DOHH2 (cell line): ENCODE measurements around the gene KIF1A.

ENCODE experiments used
- H3F3A ChIP-seq: fragments of 200-600 bp; sonication (generic), shearing (Covaris generic); 2 replicates; pipeline ENCODE4 v1.6.0; 2016; ENCODE audit warnings: antibody characterized with exemption, mild to moderate bottlenecking; ENCODE audit not compliant: control insufficient read depth, insufficient read depth
- H3K27ac ChIP-seq: fragments of 200-600 bp; sonication (generic); 2 replicates; pipeline ENCODE4 v1.5.1; 2014; ENCODE audit warnings: low read depth, mild to moderate bottlenecking, low read length, moderate library complexity
- H3K27me3 ChIP-seq: fragments of 200-600 bp; sonication (generic); 2 replicates; pipeline ENCODE4 v1.6.1; 2014; ENCODE audit warnings: mild to moderate bottlenecking, low read length, mixed read lengths; ENCODE audit not compliant: control insufficient read depth
- H3K36me3 ChIP-seq: fragments of 200-600 bp; sonication (generic); 2 replicates; pipeline ENCODE4 v1.6.1; 2014; ENCODE audit warnings: mild to moderate bottlenecking, low read length, moderate library complexity, mixed read lengths; ENCODE audit not compliant: control insufficient read depth
- H3K4me1 ChIP-seq: fragments of 200-600 bp; sonication (generic); 2 replicates; pipeline ENCODE4 v1.6.1; 2014; ENCODE audit warnings: mild to moderate bottlenecking, low read length, mixed read lengths; ENCODE audit not compliant: control insufficient read depth
- H3K4me2 ChIP-seq: fragments of 200-600 bp; sonication (generic); 2 replicates; pipeline ENCODE4 v1.6.0; 2014; ENCODE audit warnings: mild to moderate bottlenecking, low read length, moderate library complexity
- H3K4me3 ChIP-seq: fragments of 200-600 bp; sonication (generic); 2 replicates; pipeline ENCODE4 v1.5.1; 2014; ENCODE audit warnings: mild to moderate bottlenecking, low read length, mixed read lengths
- H3K79me2 ChIP-seq: fragments of 200-600 bp; sonication (generic); 2 replicates; pipeline ENCODE4 v1.6.1; 2014; ENCODE audit warnings: mild to moderate bottlenecking, low read length, mixed read lengths; ENCODE audit not compliant: control insufficient read depth
- H3K9me2 ChIP-seq: fragments of 200-600 bp; sonication (generic); replicated peaks from 2 replicates; pipeline ENCODE4 v1.6.1; 2014; ENCODE audit warnings: mild to moderate bottlenecking, low read length, mixed read lengths; ENCODE audit not compliant: control insufficient read depth
- H3K9me3 ChIP-seq: fragments of 200-600 bp; sonication (generic); 2 replicates; pipeline ENCODE4 v1.6.1; 2014; ENCODE audit warnings: antibody characterized with exemption, low read length, mixed read lengths; ENCODE audit not compliant: control insufficient read depth, insufficient read depth
- H4K20me1 ChIP-seq: fragments of 200-600 bp; sonication (generic); 2 replicates; pipeline ENCODE4 v1.6.0; 2014; ENCODE audit warnings: low read depth, mild to moderate bottlenecking, antibody characterized with exemption, low read length, moderate library complexity; ENCODE audit not compliant: control insufficient read depth, insufficient read depth
- EZH2phosphoT487 ChIP-seq: fragments of 200-600 bp; sonication (generic); IDR thresholded peaks from 2 replicates; pipeline ENCODE4 v1.6.1; 2017; ENCODE audit warnings: borderline replicate concordance, mild to moderate bottlenecking, antibody characterized with exemption, low read length, moderate library complexity, mixed read lengths
- TF ChIP-seq, protein P1 (sequence below): fragments of 200-600 bp; sonication (generic); IDR thresholded peaks from one replicate; pipeline ENCODE4 v1.5.1; 2014; ENCODE audit warnings: antibody characterized with exemption, mild to moderate bottlenecking, low read depth, low read length; ENCODE audit not compliant: poor library complexity, severe bottlenecking

Gene KIF1A

GRCh38 chr2:240714747-240715725, 105.0 kb downstream of the KIF1A start:
- Histone ChIP-seq H3K9me2 (no peaks in the 10 kb centered on the region), H3K4me3 (no peak overlapping the region), H4K20me1 (no peaks in the 10 kb centered on the region), H3F3A (no peaks in the 10 kb centered on the region), H3K27me3 (no peaks in the 10 kb centered on the region), H3K9me3 (no peaks in the 10 kb centered on the region), H3K79me2 (no peaks in the 10 kb centered on the region), H3K27ac (no peak overlapping the region), H3K4me2 (no peak overlapping the region), H3K36me3 (no peaks in the 10 kb centered on the region), H3K4me1 (no peaks in the 10 kb centered on the region)
- TF ChIP-seq, protein P1, sequence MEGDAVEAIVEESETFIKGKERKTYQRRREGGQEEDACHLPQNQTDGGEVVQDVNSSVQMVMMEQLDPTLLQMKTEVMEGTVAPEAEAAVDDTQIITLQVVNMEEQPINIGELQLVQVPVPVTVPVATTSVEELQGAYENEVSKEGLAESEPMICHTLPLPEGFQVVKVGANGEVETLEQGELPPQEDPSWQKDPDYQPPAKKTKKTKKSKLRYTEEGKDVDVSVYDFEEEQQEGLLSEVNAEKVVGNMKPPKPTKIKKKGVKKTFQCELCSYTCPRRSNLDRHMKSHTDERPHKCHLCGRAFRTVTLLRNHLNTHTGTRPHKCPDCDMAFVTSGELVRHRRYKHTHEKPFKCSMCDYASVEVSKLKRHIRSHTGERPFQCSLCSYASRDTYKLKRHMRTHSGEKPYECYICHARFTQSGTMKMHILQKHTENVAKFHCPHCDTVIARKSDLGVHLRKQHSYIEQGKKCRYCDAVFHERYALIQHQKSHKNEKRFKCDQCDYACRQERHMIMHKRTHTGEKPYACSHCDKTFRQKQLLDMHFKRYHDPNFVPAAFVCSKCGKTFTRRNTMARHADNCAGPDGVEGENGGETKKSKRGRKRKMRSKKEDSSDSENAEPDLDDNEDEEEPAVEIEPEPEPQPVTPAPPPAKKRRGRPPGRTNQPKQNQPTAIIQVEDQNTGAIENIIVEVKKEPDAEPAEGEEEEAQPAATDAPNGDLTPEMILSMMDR = no peak
- TF ChIP-seq EZH2phosphoT487 = no peak

DNA sequence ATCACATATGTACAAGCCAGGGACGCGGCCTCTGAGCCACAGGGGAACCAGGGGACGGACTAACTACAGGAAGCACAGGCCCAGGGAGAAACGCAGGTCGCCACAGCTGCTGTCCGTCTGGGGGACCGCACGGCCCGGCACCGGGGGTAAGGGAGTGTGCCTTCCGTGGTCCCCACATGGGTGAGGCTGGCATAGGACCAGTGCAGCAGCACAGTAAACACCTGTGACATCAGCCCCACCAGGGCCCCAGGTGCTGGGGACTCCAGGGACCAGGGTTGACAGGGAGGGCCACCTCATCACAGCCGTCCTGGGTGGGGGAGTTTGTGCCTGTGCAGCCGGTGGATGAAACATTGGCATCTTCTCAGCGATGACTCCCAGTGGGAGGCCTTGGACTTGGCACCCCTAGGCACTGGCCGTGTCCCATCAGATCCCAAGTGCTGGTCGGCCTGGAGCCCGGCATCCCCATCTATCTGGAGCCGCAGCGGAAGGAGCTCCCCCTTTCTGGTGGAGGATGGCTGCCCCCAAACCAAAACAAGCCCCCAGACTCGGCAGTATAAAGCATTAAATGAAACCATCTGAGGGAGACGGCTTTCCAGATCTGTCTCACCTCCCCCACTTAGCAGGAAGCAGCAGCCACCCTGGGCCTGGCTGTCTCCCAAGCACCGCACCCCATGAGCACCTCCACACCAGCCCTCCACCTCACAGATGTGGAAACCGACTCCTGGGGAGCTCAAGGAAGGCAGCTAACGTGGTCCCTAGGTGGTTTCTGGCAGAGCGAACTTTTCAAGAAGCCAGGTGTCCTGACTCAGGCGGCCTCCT, 105.9 kb downstream of the KIF1A start:
- no peak for TF ChIP-seq EZH2phosphoT487
- TF ChIP-seq, protein P1 = no peak
- no peaks in the 10 kb centered on the region for H3K27me3 ChIP-seq
- H3K79me2 ChIP-seq = no peaks in the 10 kb centered on the region
- H3K4me3 ChIP-seq = no peak overlapping the region
- H4K20me1 ChIP-seq = no peaks in the 10 kb centered on the region
- no peaks in the 10 kb centered on the region for H3K9me2 ChIP-seq
- no peaks in the 10 kb centered on the region for H3K36me3 ChIP-seq
- no peaks in the 10 kb centered on the region for H3F3A ChIP-seq
- H3K9me3 ChIP-seq = no peaks in the 10 kb centered on the region
- H3K27ac ChIP-seq = no peak overlapping the region
- no peak overlapping the region for H3K4me2 ChIP-seq
- H3K4me1 ChIP-seq = no peaks in the 10 kb centered on the region

DNA sequence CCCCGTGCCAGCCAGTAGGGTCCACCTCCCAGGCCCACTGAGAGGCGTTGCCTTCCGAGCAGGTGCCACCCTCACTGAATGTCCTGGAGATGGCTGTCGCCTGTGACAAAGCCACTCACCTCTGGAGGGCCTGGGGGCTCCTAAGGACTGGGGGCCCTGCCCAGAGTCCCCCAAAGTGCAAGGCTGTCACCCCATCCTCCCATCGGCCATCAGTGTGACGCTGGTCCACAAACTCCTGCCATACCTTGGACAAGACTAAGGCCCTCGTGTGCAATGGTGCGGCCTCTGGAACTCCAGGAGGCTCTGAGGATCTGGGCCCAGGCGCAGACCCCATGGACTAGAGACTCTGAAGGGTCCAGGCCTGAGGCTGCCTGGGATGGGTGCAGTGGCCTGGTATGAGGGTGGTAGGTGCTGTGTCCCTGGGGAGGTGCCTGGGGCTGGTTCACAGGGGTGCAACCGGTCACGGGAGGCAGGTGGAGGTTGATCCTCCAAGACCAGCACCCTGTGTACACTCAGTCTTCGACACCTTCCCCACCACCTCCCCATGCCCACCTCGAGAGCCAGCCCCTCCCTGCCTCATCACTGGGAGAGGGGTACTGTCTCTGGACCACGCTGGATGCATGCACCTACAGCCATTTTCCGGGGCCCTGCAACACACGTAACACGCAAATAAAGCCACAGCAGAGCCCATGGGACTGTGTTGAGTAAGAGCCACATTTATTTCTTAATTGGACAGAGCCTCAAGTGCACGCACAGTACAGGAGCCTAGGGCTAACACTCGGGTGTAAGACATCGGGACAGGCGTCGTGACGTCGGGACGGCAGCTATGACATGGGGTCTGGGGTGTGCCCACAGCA, 106.7 kb downstream of the KIF1A start:
- Histone ChIP-seq H3F3A (no peaks in the 10 kb centered on the region), H3K4me2 (no peak overlapping the region), H3K9me3 (no peaks in the 10 kb centered on the region), H4K20me1 (no peaks in the 10 kb centered on the region), H3K79me2 (no peaks in the 10 kb centered on the region), H3K36me3 (no peaks in the 10 kb centered on the region), H3K27ac (no peak overlapping the region), H3K4me3 (no peak overlapping the region), H3K4me1 (no peaks in the 10 kb centered on the region), H3K9me2 (no peaks in the 10 kb centered on the region), H3K27me3 (no peaks in the 10 kb centered on the region)
- TF ChIP-seq, protein P1 = no peak
- TF ChIP-seq EZH2phosphoT487 = no peak
